C4-2B (cell line): ENCODE data around the gene PKN3.

Source experiments
- H3K27ac ChIP-seq: fragments of 450-650 bp; 2 replicates; pipeline ENCODE4 v1.5.1; 2017
- CTCF ChIP-seq: fragments of 450-650 bp; conservative IDR thresholded peaks from 2 replicates; pipeline ENCODE4 v1.5.1; 2017; ENCODE audit warnings: mild to moderate bottlenecking
- ZFX ChIP-seq: fragments of 450-650 bp; IDR thresholded peaks from 2 replicates; pipeline ENCODE4 v1.6.1; 2017

The PKN3 gene

GRCh38 chr9:128742401-128742800 lies 40.1 kb downstream of the PKN3 start:
- H3K27ac ChIP-seq: no peak overlapping the region
- TF ChIP-seq ZFX: no peak

GRCh38 chr9:128743421-128743820 lies 41.1 kb downstream of the PKN3 start:
- H3K27ac ChIP-seq: no peak overlapping the region
- TF ChIP-seq CTCF: no peak
- TF ChIP-seq ZFX: no peak

- H3K27ac ChIP-seq: no peak overlapping the region
- TF ChIP-seq CTCF (no peak), ZFX (no peak)
Measured at GRCh38 chr9:128747241-128747640, 44.9 kb downstream of the PKN3 start.

- no peak overlapping the region for H3K27ac ChIP-seq
- no peak for TF ChIP-seq ZFX
- TF ChIP-seq CTCF: no peak
Measured at GRCh38 chr9:128750926-128751595, 48.8 kb downstream of the PKN3 start.

- no peak for TF ChIP-seq ZFX
- H3K27ac ChIP-seq: no peak overlapping the region
Measured at GRCh38 chr9:128753627-128754026, 51.3 kb downstream of the PKN3 start.

- no peak overlapping the region for H3K27ac ChIP-seq
- no peak for TF ChIP-seq ZFX
- TF ChIP-seq CTCF: no peak
Measured at GRCh38 chr9:128757602-128758001, 55.3 kb downstream of the PKN3 start.

- TF ChIP-seq CTCF: no peak
- no peak for TF ChIP-seq ZFX
- no peak overlapping the region for H3K27ac ChIP-seq
Measured at GRCh38 chr9:128762671-128763449, 60.6 kb downstream of the PKN3 start.

GRCh38 chr9:128764361-128764760 lies 62.1 kb downstream of the PKN3 start:
- no peak overlapping the region for H3K27ac ChIP-seq
- TF ChIP-seq CTCF: no peak
- TF ChIP-seq ZFX: no peak
